Activated CD4-positive, alpha-beta memory T cell treated with anti-CD3 and anti-CD28 coated beads for 36 hours (primary cell): ENCODE measurements around the gene GPR107. TPM values are rescaled to one million over a fixed set of nuclear protein-coding genes. Genes with fewer than 3 reads are reported as not detected.
A peak's percentile ranks its signal among the peaks of the same experiment; 100 is the strongest.

Experiments
- CTCF ChIA-PET: fragments of 350-600 bp; sonication (Branson Sonifier 250); formaldehyde crosslinking; loops from one replicate; lab custom pipeline; 2021; ENCODE audit warnings: antibody characterized with exemption, inconsistent platforms; lab: Charles Lee
- POLR2A ChIA-PET: fragments of 350-600 bp; sonication (Branson Sonifier 250); formaldehyde crosslinking; loops from one replicate; lab custom pipeline; 2021; ENCODE audit warnings: antibody characterized with exemption; lab: Charles Lee
- DNase-seq: peaks from one replicate; pipeline ENCODE4 v3.0.0-alpha.2; 2020
- H3K27ac Mint-ChIP-seq: one replicate; pipeline ENCODE4 v1.8.0; 2021; ENCODE audit warnings: mixed read lengths
- H3K27me3 Mint-ChIP-seq: one replicate; pipeline ENCODE4 v1.8.0; 2021; ENCODE audit warnings: mixed read lengths
- H3K36me3 Mint-ChIP-seq: one replicate; pipeline ENCODE4 v1.8.0; 2021; ENCODE audit warnings: mixed read lengths
- H3K4me1 Mint-ChIP-seq: one replicate; pipeline ENCODE4 v1.8.0; 2021; ENCODE audit warnings: low read depth, mixed read lengths
- H3K4me3 Mint-ChIP-seq: one replicate; pipeline ENCODE4 v1.8.0; 2021; ENCODE audit warnings: mild to moderate bottlenecking, mixed read lengths
- H3K9me3 Mint-ChIP-seq: one replicate; pipeline ENCODE4 v1.8.0; 2021; ENCODE audit warnings: mixed read lengths
- intact Hi-C: fragments of 100-400 bp; cut with micrococcal nuclease; formaldehyde crosslinking; loops from one replicate; pipeline ENCODE4 v1.15.1; 2023
- total RNA-seq, 2 experiments: library from RNA; stranded (reverse); gene quantifications; one replicate each; pipeline ENCODE4 v1.2.3, GENCODE V29; 2021

Gene GPR107
- total RNA-seq, 2 experiments from 2014 or later, result 20.7 to 22.8 TPM

DNA sequence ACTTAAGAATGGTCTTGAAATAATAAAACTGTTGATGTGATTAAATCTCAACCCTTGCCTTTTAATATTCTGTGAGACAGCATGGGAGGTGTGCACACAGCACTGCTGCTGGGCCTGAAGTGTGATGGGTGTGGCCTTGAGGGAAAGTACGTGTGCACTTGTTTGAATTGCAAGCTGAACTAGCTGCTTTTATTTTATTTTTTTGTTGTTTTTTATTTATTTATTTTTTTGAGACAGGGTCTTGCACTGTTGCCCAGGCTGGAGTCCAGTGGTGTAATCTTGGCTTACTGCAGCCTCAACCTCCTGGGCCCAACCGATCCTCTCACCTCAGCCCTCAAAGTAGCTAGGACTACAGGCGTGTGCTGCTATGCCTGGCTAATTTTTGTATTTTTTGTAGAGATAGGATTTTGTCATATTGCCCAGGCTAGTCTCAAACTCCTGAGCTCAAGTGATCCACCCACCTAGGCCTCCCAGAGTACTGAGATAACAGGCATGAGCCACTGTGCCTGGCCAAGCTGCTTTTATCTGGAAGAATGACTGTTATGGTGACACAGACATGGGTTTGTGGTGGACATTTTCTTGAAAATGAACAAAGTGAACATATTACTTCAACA is 58.9 kb downstream of the GPR107 start:
- no peaks in the 10 kb centered on the region for H3K27me3 Mint-ChIP-seq
- no peaks in the 10 kb centered on the region for H3K9me3 Mint-ChIP-seq

DNA sequence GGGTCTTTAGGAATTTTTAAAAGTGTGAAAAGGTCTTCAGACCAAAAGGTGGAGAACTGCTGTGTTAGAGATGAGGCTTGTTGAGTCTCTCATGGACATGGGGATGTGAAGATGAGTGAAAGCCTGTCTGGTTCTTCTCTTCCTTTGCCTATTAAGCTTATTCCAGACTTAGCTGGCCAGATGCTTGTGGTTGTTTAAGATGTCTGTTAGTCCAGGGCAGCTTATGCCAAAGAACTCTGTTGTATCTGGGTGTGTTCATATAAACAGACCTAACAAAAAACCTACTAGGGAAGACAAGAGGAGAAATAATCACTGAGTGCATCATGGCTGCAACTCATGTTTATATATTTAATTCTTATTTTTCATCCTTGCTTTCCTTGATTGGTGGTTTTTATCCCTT is 61.0 kb downstream of the GPR107 start:
- Mint-ChIP-seq H3K4me3 (no peak overlapping the region), H3K27me3 (no peaks in the 10 kb centered on the region), H3K9me3 (no peaks in the 10 kb centered on the region), H3K4me1 (peaks cover 18% of the 10 kb centered on the region), H3K36me3 (peaks cover 16% of the 10 kb centered on the region), H3K27ac (no peak overlapping the region)
- ChIA-PET CTCF (no interaction called here), POLR2A (no interaction called here)
- DNase-seq, result no peak
- intact Hi-C loops, result no loop called here

More for the DNA sequence above, 58.9 kb downstream of the GPR107 start:
- peak; percentile 26 for DNase-seq
- Mint-ChIP-seq H3K4me3 (no peak overlapping the region), H3K27ac (no peak overlapping the region), H3K36me3 (peaks cover 20% of the 10 kb centered on the region), H3K4me1 (peaks cover 26% of the 10 kb centered on the region)
- POLR2A ChIA-PET, result interaction anchor here (0.6 to 1.6 kb wide), 2 partner anchors 15 to 26 kb away, joined by 3 to 7 read pairs; no protein-coding TSS in a partner anchor
- CTCF ChIA-PET, result interaction anchor here (0.8 to 1.3 kb wide), 3 partner anchors 45 to 128 kb away, joined by 3 read pairs; partner anchors contain the start of gene GPR107
- intact Hi-C loops, result no loop called here

DNA sequence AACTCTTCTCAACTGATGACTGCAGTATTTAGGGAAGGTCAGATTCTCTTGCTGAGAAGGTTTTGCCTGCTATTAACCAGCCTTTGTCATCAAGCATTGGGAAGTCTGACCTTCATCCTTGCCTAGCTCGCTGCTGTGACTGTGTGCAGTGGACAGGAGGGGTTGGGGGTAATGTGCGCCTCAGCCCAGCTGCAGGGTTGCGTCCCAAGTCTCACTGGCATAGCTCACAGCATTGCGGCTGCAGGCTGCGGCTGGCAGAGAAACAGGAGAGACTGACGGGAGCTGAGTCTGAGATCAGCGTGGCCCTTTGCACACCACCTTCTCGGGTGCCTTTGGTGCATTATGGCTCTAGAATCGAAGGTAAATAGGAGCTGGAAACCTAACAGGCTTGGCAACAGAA is 62.6 kb downstream of the GPR107 start:
- H3K36me3 Mint-ChIP-seq, result peaks cover 10% of the 10 kb centered on the region
- no peaks in the 10 kb centered on the region for H3K27me3 Mint-ChIP-seq
- H3K9me3 Mint-ChIP-seq, result no peaks in the 10 kb centered on the region
- ChIA-PET POLR2A (no interaction called here), CTCF (interaction anchor here (0.9 to 1.7 kb wide), 5 partner anchors 9 to 142 kb away, joined by 3 to 10 read pairs (median 3); no protein-coding TSS in a partner anchor)
- peaks cover 4% of the 10 kb centered on the region for H3K4me1 Mint-ChIP-seq
- no peak for DNase-seq
- H3K4me3 Mint-ChIP-seq, result no peak overlapping the region
- intact Hi-C loops, result no loop called here
- no peak overlapping the region for H3K27ac Mint-ChIP-seq

DNA sequence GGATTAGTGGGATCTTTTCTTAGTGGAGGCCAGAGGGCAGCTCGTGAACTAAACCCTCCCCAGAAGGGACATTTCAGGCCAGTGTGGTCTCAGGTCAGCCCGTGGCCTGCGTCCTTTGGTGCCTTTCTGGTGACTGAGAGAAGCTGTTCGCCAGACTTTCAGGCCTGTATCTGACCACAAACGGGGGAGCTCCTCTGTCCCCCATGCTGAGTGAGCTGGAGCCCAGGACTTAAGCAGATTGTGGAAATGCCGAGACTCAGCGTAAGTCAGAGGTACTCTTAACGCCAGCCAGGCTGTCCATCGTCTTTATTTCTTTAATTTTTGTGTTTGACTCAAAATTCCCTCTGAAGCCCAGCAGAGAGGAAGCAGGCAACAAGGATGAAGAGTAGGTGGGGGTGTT is 63.7 kb downstream of the GPR107 start:
- no peak overlapping the region for H3K27ac Mint-ChIP-seq
- no peaks in the 10 kb centered on the region for H3K27me3 Mint-ChIP-seq
- no peaks in the 10 kb centered on the region for H3K4me1 Mint-ChIP-seq
- H3K9me3 Mint-ChIP-seq, result no peaks in the 10 kb centered on the region
- intact Hi-C loops, result no loop called here
- H3K4me3 Mint-ChIP-seq, result no peak overlapping the region
- ChIA-PET POLR2A (interaction anchor here (1.2 kb wide), 1 partner anchor 11 kb away, joined by 3 read pairs; no protein-coding TSS in a partner anchor), CTCF (interaction anchor here (1.1 kb wide), 1 partner anchor 119 kb away, joined by 3 read pairs; no protein-coding TSS in a partner anchor)
- peaks cover 5% of the 10 kb centered on the region for H3K36me3 Mint-ChIP-seq
- DNase-seq, result no peak

DNA sequence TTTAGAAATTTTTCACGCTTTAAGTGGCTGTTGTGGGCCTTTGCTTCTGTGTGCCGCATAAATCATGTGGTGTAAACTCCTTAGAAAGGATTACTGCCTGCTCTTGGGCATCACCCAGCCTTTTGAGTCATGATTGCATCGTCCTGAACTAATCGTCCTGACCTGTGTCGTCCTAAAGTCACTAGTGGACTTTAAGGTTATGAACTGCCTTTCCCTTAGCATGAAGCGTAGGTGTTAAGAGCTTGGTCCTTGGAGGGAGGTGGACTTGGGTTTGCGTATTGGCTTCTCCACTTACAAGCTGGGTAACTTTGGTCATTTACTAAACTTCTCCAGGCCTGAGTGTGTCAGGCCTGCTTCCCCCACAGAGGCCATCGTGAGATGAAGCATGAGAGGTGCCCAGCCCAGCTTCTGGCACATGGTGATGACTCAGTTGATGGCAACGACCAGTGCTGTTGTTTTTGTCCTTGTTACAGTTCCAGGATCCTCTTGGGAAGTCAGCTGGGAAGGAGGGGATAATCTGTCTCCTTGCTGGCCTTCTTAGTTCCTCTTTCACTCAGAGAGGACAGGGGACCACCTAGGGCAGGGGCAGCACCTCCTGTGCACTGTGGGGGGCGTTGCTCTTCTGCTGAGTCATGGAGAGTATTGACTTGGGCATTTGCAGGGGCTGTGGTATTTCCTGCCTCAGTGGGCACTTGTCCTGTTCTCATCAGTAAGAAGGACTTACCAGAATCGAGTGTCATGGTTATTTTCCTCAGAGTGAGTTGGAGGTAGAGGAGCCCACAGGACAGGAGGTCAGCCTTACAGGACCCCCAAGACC is 64.3 kb downstream of the GPR107 start:
- no peaks in the 10 kb centered on the region for H3K4me1 Mint-ChIP-seq
- POLR2A ChIA-PET, result interaction anchor here (0.6 to 1.2 kb wide), 2 partner anchors 10 to 161 kb away, joined by 3 to 4 read pairs; no protein-coding TSS in a partner anchor
- intact Hi-C loops, result no loop called here
- DNase-seq, result no peak
- CTCF ChIA-PET, result interaction anchor here (2.7 kb wide), 1 partner anchor 11 kb away, joined by 11 read pairs; no protein-coding TSS in a partner anchor
- peaks cover 7% of the 10 kb centered on the region for H3K36me3 Mint-ChIP-seq
- no peak overlapping the region for H3K4me3 Mint-ChIP-seq
- H3K9me3 Mint-ChIP-seq, result no peaks in the 10 kb centered on the region
- no peak overlapping the region for H3K27ac Mint-ChIP-seq
- H3K27me3 Mint-ChIP-seq, result no peaks in the 10 kb centered on the region

DNA sequence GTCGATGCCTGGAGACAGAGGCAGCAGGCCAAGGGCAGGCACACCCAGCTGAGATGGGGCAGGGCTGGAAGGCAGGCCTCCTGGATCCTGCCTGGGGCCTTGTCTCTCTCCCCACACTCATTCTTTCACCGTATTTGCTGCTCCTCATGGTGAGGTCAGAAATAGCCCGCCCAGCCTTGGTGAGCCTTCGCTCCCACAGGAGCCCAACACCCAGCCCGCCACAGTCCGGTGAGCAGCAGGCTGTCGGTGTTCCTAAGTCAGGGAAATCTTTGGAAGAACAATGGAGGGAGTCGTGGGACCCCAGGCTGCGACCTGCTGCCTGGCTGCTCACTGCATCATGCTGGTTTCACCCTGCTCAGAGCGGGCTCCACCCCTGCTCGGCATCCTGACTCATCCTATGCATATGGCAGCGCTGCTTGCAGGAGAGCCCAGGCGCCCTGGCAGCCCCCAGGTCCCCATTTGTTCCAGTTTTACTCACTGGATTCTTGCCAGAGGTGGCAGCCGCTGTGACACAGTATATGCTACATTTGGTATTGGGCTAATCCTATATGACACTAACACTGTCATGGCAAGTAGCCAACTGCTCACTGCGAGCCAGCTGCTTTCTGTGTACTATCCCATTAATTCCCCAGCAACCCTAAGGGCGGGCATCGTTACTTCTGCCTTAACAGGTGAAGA is 65.3 kb downstream of the GPR107 start:
- POLR2A ChIA-PET, result no interaction called here

DNA sequence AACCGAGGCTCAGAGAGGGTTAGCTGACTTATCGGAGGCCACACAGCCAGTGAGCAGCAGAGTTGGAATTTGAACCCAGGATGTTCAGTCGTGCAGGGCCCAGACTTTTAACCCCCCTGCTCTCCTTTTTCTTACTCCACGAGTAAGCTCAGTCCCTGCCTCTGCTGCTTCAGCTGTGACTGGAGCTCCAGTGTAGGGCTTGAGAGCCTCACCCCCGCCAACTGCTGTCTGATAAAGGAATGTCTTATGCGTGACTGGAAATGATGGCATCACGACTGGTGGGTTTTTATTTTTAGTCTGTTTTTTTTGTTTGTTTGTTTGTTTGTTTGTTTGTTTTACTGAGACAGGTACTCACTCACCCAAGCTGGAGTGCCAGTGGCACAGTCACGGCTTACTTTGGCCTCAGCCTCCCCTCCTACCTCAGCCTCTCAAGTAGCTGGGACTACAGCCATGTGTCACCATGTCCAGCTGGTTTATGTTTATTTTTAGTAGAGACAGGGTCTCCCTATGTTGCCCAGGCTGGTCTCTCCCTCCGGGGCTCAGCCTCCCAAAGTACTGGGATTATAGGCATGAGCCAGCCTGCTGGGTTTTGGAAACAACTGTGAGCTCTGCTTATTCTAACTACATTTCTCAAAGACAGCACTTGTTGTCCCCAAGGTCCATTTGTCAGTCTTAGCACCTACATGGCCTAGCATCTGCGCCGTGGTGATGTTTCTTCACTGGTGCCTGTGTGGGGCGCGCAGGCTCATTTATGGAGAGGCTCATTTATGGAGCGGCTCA is 66.0 kb downstream of the GPR107 start:
- CTCF ChIA-PET, result interaction anchor here (0.8 to 2.7 kb wide), 2 partner anchors 10 to 13 kb away, joined by 3 to 11 read pairs; no protein-coding TSS in a partner anchor
- DNase-seq, result no peak
- Mint-ChIP-seq H3K4me1 (no peaks in the 10 kb centered on the region), H3K36me3 (peaks cover 7% of the 10 kb centered on the region), H3K9me3 (no peaks in the 10 kb centered on the region), H3K27ac (no peak overlapping the region), H3K27me3 (no peaks in the 10 kb centered on the region), H3K4me3 (no peak overlapping the region)
- POLR2A ChIA-PET, result no interaction called here
- intact Hi-C loops, result no loop called here

More for the DNA sequence above, 65.3 kb downstream of the GPR107 start:
- H3K9me3 Mint-ChIP-seq, result no peaks in the 10 kb centered on the region
- intact Hi-C loops, result no loop called here
- H3K27me3 Mint-ChIP-seq, result no peaks in the 10 kb centered on the region
- H3K36me3 Mint-ChIP-seq, result peaks cover 7% of the 10 kb centered on the region
- H3K4me1 Mint-ChIP-seq, result no peaks in the 10 kb centered on the region
- no peak for DNase-seq
- CTCF ChIA-PET, result interaction anchor here (2.7 kb wide), 1 partner anchor 12 kb away, joined by 11 read pairs; no protein-coding TSS in a partner anchor
- no peak overlapping the region for H3K4me3 Mint-ChIP-seq
- no peak overlapping the region for H3K27ac Mint-ChIP-seq

DNA sequence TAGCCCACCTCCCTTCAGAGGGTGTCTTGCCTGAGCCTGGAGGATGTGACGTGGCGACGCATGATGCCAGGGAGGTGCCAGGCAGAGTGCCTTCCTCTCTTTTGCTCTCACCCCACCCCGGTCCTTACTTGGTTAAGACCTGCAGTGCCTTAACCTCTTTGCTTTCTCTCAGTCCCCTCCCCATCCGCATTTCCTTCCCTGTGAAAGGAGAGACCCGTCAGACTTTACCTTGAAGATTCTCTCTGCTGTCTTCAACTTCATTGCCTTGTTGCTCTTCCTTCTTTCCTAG is 66.5 kb downstream of the GPR107 start:
- CTCF ChIA-PET, result interaction anchor here (0.8 to 2.7 kb wide), 3 partner anchors 9 to 116 kb away, joined by 3 to 11 read pairs (median 5); no protein-coding TSS in a partner anchor
- Mint-ChIP-seq H3K9me3 (no peaks in the 10 kb centered on the region), H3K4me3 (no peak overlapping the region), H3K27me3 (no peaks in the 10 kb centered on the region), H3K4me1 (no peaks in the 10 kb centered on the region), H3K36me3 (peaks cover 4% of the 10 kb centered on the region), H3K27ac (no peak overlapping the region)
- DNase-seq, result no peak
- intact Hi-C loops, result no loop called here
- POLR2A ChIA-PET, result no interaction called here

DNA sequence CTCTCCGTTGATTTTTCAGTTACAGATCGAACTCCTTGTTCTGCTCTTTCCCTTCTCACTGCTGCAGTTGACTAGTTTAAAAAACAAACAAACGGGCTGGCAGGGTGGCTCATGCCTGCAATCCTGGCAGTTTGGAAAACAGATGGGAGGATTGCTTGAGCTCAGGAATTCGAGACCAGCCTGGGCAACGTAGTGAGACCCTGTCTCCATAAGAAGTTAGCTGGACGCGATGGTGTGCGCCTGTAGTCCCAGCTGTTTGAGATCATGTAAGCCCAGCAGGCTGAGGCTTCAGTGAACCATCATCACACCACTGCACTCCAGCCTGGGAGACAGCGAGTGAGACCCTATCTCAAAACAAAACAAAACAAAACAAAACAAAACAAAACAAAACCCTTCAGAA is 67.1 kb downstream of the GPR107 start:
- H3K9me3 Mint-ChIP-seq, result no peaks in the 10 kb centered on the region
- no peaks in the 10 kb centered on the region for H3K27me3 Mint-ChIP-seq
- POLR2A ChIA-PET, result no interaction called here
- no peaks in the 10 kb centered on the region for H3K4me1 Mint-ChIP-seq
- CTCF ChIA-PET, result interaction anchor here (1.2 to 1.3 kb wide), 2 partner anchors 13 to 115 kb away, joined by 5 to 7 read pairs; no protein-coding TSS in a partner anchor
- peaks cover 4% of the 10 kb centered on the region for H3K36me3 Mint-ChIP-seq
- H3K4me3 Mint-ChIP-seq, result no peak overlapping the region
- no peak overlapping the region for H3K27ac Mint-ChIP-seq
- no peak for DNase-seq
- intact Hi-C loops, result no loop called here

DNA sequence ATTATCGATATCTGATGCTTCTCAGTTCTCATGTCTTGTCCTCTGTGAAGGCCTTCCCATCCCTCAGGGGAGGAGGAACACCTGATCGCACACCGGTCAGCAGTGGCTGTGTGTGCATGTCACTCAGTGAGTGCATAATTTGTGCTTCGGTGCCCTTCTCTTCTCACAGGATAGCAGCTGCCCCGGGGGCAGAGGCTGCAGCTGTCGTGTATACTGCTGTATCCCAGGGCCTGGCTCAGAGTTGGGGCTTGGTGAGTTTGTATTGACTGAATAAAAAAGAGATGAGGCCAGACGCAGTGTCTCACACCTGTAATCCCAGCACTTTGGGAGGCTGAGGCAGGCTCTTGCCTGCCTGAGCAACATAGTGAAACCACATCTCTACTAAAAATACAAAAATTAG is 68.8 kb downstream of the GPR107 start:
- no peak overlapping the region for H3K4me3 Mint-ChIP-seq
- no peak for DNase-seq
- no peak overlapping the region for H3K27ac Mint-ChIP-seq
- CTCF ChIA-PET, result interaction anchor here (0.6 to 1.0 kb wide), 2 partner anchors 15 to 120 kb away, joined by 3 to 4 read pairs; no protein-coding TSS in a partner anchor
- no peaks in the 10 kb centered on the region for H3K27me3 Mint-ChIP-seq
- no peaks in the 10 kb centered on the region for H3K9me3 Mint-ChIP-seq
- POLR2A ChIA-PET, result no interaction called here
- H3K4me1 Mint-ChIP-seq, result peaks cover 10% of the 10 kb centered on the region
- intact Hi-C loops, result no loop called here
- H3K36me3 Mint-ChIP-seq, result peaks cover 7% of the 10 kb centered on the region
